Activated gamma-delta T cell treated with anti-CD3 and anti-CD28 coated beads, Interleukin-2, amount 50 U/mL, for 16 hours (primary cell): ENCODE results near the gene USP17L5.
"Not testable (repeated sequence)": the region's sequence is repeated elsewhere in the genome, so short reads cannot be mapped to it uniquely, and the experiment has no call there.

Source experiments
- DNase-seq: peaks from one replicate; pipeline ENCODE4 v3.0.0-alpha.2; 2020; ENCODE audit warnings: low read depth

The USP17L5 gene, protein sequence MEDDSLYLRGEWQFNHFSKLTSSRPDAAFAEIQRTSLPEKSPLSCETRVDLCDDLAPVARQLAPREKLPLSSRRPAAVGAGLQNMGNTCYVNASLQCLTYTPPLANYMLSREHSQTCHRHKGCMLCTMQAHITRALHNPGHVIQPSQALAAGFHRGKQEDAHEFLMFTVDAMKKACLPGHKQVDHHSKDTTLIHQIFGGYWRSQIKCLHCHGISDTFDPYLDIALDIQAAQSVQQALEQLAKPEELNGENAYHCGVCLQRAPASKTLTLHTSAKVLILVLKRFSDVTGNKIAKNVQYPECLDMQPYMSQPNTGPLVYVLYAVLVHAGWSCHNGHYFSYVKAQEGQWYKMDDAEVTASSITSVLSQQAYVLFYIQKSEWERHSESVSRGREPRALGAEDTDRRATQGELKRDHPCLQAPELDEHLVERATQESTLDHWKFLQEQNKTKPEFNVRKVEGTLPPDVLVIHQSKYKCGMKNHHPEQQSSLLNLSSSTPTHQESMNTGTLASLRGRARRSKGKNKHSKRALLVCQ

DNA sequence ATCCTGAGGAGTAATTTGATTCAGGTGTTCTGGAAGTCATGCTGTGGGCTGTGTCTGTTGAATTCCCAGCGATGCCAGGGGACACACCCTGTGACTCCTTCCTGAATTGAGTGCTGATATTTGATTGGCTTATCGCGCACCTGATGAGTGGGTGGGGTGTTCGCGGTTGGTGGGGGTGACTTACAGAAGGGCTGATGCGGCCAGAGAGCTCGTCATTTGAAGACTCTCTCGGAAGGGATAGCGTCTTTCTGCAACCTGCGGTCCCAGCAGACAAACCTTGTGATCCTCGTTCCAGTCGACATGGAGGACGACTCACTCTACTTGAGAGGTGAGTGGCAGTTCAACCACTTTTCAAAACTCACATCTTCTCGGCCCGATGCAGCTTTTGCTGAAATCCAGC, at the start of gene USP17L5:
Gene USP17L5, plus strand, starts transcription at position 301 of the 400 bp plus-strand sequence. Its CDS starts 0 bp downstream, at position 301.
- not testable (repeated sequence) for DNase-seq

DNA sequence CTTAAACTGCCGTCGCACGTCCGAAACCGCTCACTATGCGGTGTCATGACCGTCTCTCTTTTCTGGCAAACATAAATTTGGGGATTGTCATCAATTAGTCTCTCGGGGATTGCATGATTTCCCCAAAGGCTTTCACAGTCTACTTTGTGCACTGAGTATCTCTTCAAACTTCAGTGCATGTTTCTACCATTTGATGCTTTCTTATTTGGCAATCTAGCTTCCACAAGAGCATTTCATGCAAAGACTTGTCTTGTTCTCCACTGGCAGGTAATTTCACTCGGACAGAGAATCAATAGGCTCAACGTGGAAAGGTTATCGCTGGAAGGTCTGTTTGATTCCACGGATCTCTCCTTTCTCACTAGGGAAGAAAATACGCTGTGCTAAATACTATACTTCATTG, 15.0 kb upstream of the USP17L5 start:
- DNase-seq: not testable (repeated sequence)

DNA sequence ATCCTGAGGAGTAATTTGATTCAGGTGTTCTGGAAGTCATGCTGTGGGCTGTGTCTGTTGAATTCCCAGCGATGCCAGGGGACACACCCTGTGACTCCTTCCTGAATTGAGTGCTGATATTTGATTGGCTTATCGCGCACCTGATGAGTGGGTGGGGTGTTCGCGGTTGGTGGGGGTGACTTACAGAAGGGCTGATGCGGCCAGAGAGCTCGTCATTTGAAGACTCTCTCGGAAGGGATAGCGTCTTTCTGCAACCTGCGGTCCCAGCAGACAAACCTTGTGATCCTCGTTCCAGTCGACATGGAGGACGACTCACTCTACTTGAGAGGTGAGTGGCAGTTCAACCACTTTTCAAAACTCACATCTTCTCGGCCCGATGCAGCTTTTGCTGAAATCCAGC, 14.3 kb upstream of the USP17L5 start, which contains the start of gene USP17L24:
Gene USP17L24, plus strand, starts transcription at position 301 of the 400 bp plus-strand sequence. Its CDS starts 0 bp downstream, at position 301.
- not testable (repeated sequence) for DNase-seq

DNA sequence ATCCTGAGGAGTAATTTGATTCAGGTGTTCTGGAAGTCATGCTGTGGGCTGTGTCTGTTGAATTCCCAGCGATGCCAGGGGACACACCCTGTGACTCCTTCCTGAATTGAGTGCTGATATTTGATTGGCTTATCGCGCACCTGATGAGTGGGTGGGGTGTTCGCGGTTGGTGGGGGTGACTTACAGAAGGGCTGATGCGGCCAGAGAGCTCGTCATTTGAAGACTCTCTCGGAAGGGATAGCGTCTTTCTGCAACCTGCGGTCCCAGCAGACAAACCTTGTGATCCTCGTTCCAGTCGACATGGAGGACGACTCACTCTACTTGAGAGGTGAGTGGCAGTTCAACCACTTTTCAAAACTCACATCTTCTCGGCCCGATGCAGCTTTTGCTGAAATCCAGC, 9.6 kb upstream of the USP17L5 start, which contains the start of gene USP17L25:
Gene USP17L25, plus strand, starts transcription at position 301 of the 400 bp plus-strand sequence. Its CDS starts 0 bp downstream, at position 301.
- not testable (repeated sequence) for DNase-seq

GRCh38 chr4:9334358-9334757, 4.8 kb upstream of the USP17L5 start, which contains the start of gene USP17L26:
USP17L26 (plus strand) TSS chr4:9334658; CDS start chr4:9334658, 0 bp downstream.
- DNase-seq: not testable (repeated sequence)

DNA sequence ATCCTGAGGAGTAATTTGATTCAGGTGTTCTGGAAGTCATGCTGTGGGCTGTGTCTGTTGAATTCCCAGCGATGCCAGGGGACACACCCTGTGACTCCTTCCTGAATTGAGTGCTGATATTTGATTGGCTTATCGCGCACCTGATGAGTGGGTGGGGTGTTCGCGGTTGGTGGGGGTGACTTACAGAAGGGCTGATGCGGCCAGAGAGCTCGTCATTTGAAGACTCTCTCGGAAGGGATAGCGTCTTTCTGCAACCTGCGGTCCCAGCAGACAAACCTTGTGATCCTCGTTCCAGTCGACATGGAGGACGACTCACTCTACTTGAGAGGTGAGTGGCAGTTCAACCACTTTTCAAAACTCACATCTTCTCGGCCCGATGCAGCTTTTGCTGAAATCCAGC, 4.6 kb downstream of the USP17L5 start, which contains the start of gene USP17L27:
Gene USP17L27, plus strand, starts transcription at position 301 of the 400 bp plus-strand sequence. Its CDS starts 0 bp downstream, at position 301.
- DNase-seq: not testable (repeated sequence)

DNA sequence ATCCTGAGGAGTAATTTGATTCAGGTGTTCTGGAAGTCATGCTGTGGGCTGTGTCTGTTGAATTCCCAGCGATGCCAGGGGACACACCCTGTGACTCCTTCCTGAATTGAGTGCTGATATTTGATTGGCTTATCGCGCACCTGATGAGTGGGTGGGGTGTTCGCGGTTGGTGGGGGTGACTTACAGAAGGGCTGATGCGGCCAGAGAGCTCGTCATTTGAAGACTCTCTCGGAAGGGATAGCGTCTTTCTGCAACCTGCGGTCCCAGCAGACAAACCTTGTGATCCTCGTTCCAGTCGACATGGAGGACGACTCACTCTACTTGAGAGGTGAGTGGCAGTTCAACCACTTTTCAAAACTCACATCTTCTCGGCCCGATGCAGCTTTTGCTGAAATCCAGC, 9.4 kb downstream of the USP17L5 start, which contains the start of gene USP17L28:
Gene USP17L28, plus strand, starts transcription at position 301 of the 400 bp plus-strand sequence. Its CDS starts 0 bp downstream, at position 301.
- DNase-seq: not testable (repeated sequence)

DNA sequence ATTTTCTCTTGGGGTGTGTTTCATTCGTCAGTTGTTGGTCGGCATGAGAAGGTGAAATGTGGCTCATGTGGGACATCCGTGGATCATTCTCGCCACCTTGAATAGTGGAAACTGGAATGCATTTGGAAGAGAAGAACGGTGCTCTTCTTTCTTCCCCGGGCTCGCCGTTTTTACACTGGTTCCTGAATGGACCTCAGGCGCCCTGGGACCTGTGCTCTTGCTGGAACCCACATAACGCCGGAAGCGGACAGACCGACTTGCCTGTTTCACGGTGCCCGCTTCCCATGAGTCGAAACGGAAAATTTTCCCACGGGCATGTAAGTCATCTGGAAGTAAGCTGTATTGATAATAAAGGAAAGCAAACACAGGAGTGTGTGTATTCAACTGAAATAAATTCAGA, 11.7 kb downstream of the USP17L5 start:
- not testable (repeated sequence) for DNase-seq

- not testable (repeated sequence) for DNase-seq
These were observed 14.1 kb downstream of the USP17L5 start, which contains the start of gene USP17L29 for GRCh38 chr4:9353338-9353737. USP17L29 (plus strand) TSS chr4:9353638; CDS start chr4:9353638, 0 bp downstream.

GRCh38 chr4:9362829-9363228, 23.6 kb downstream of the USP17L5 start, which contains the start of gene USP17L30:
USP17L30 (plus strand) TSS chr4:9363129; CDS start chr4:9363129, 0 bp downstream.
- DNase-seq: not testable (repeated sequence)

- DNase-seq: not testable (repeated sequence)
These were observed 40.7 kb downstream of the USP17L5 start for GRCh38 chr4:9379881-9380280.

- not testable (repeated sequence) for DNase-seq
These were observed 41.9 kb downstream of the USP17L5 start for GRCh38 chr4:9381012-9381534.

GRCh38 chr4:9384126-9384525, 44.9 kb downstream of the USP17L5 start:
- no peak for DNase-seq

GRCh38 chr4:9389001-9389400, 49.8 kb downstream of the USP17L5 start:
- DNase-seq: not testable (repeated sequence)
